GM21786 (cell line): Measurements from ENCODE around the gene OR2J1.
"Not testable (repeated sequence)": the region's sequence is repeated elsewhere in the genome, so short reads cannot be mapped to it uniquely, and the experiment has no call there.

Source experiments
- ATAC-seq: cut with Tn5 transposase; IDR thresholded peaks from one replicate; pipeline ENCODE4 v1.9.1; 2021; ENCODE audit not compliant: unreplicated experiment

The OR2J1 gene

GRCh38 chr6:29099190-29099589 lies at the start of gene OR2J1:
TSS of gene OR2J1 (plus strand) at chr6:29099490. CDS start at chr6:29100943, 1,453 bp downstream.
- ATAC-seq: no peak

- no peak for ATAC-seq
These were observed 47.6 kb upstream of the OR2J1 start for GRCh38 chr6:29051680-29052079.

GRCh38 chr6:29071831-29072723 lies 27.2 kb upstream of the OR2J1 start:
- no peak for ATAC-seq

- ATAC-seq: no peak
These were observed 20.1 kb upstream of the OR2J1 start for GRCh38 chr6:29079203-29079602.

GRCh38 chr6:29081312-29081711 lies 18.0 kb upstream of the OR2J1 start:
- no peak for ATAC-seq

- ATAC-seq: no peak
These were observed 16.8 kb upstream of the OR2J1 start for GRCh38 chr6:29082457-29082856.

- ATAC-seq: no peak
These were observed 12.1 kb upstream of the OR2J1 start, which contains the start of gene OR2B3 for GRCh38 chr6:29087213-29087612. TSS of gene OR2B3 (minus strand) at chr6:29087313. CDS start at chr6:29087248, 65 bp downstream.

GRCh38 chr6:29092957-29093356 lies 6.3 kb upstream of the OR2J1 start:
- ATAC-seq: no peak

GRCh38 chr6:29097803-29098202 lies 1.5 kb upstream of the OR2J1 start:
- no peak for ATAC-seq

GRCh38 chr6:29107758-29108157 lies 8.5 kb downstream of the OR2J1 start, which contains the start of gene OR2J3:
TSS of gene OR2J3 (plus strand) at chr6:29108058. CDS start at chr6:29111891, 3,833 bp downstream.
- no peak for ATAC-seq

- no peak for ATAC-seq
These were observed 12.8 kb downstream of the OR2J1 start for GRCh38 chr6:29112135-29112534.

- not testable (repeated sequence) for ATAC-seq
These were observed 15.7 kb downstream of the OR2J1 start for GRCh38 chr6:29114964-29115363.

GRCh38 chr6:29129326-29130012 lies 30.2 kb downstream of the OR2J1 start:
- no peak for ATAC-seq

- ATAC-seq: no peak
These were observed 31.4 kb downstream of the OR2J1 start for GRCh38 chr6:29130644-29131043.

- ATAC-seq: no peak
These were observed 32.4 kb downstream of the OR2J1 start for GRCh38 chr6:29131691-29132090.

- no peak for ATAC-seq
These were observed 38.4 kb downstream of the OR2J1 start for GRCh38 chr6:29137724-29138123.

GRCh38 chr6:29141606-29142005 lies 42.3 kb downstream of the OR2J1 start:
- ATAC-seq: no peak

- no peak for ATAC-seq
These were observed 43.0 kb downstream of the OR2J1 start for GRCh38 chr6:29142309-29142708.

- no peak for ATAC-seq
These were observed 46.9 kb downstream of the OR2J1 start for GRCh38 chr6:29146179-29146578.

- no peak for ATAC-seq
These were observed 47.8 kb downstream of the OR2J1 start for GRCh38 chr6:29147074-29147473.

GRCh38 chr6:29149444-29149843 lies 50.2 kb downstream of the OR2J1 start:
- not testable (repeated sequence) for ATAC-seq
